GM15510 (cell line): ENCODE results near the gene PHKG1.

Experiments
- POLR2A ChIP-seq: IDR thresholded peaks from 3 replicates; pipeline ENCODE4 v1.6.1; 2011; ENCODE audit warnings: borderline replicate concordance; ENCODE audit not compliant: insufficient read length; ENCODE audit errors: extremely low read depth

PHKG1 gene

GRCh38 chr7:56040730-56041129 lies 52.0 kb downstream of the PHKG1 start:
- no peak for TF ChIP-seq POLR2A

DNA sequence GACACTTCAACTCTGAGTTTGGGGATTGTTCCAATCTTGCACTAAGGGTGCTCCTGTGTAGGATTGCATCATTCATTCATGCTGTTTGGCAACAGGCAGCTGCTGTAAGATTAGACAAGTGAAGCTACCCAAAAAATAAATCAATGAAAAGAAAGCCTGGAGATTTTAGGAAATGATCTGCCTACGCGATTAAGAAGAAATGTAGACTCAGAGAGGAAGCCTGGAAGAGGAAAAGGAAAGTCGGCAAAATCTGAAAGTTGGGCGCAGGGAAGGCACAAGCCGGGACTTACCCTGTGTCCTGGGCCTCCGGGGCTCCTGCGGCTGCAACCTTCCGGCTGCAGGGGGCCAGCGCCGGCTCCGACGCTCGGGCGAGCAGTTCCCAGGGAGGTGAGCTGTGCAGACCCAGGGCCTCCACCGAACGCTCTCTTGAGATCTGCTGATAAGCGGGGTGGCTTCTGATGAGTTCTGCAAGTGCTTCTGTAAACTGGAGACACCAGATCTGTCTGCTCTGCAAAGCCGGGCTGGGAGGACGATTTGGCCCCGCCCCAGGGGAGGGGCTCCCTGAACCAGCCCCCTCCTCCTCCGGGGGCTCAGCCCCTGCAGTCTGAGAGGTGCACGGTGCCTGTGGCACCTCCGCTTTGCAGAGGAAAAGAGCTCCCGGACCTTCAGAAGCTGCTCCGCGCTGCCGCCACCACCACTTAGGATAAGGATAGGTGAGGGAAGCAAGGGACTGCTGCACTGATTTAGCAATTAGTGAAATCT lies 58.9 kb downstream of the PHKG1 start:
- TF ChIP-seq POLR2A = peak; percentile 41

GRCh38 chr7:56030340-56030739 lies 62.4 kb downstream of the PHKG1 start:
- no peak for TF ChIP-seq POLR2A
